H1 (cell line): ENCODE results near the gene SLC43A1. TPM values are rescaled to one million over a fixed set of nuclear protein-coding genes. Genes with fewer than 3 reads are reported as not detected.

ENCODE experiments used
- CHD2 ChIP-seq: IDR thresholded peaks from 2 replicates; pipeline ENCODE4 v1.6.1; 2012; ENCODE audit warnings: low read length, improper control_type of control experiment
- EGR1 ChIP-seq: IDR thresholded peaks from 2 replicates; pipeline ENCODE4 v1.6.1; 2011; ENCODE audit warnings: low read depth, low read length, borderline replicate concordance
- HDAC2 ChIP-seq, 2 experiments: fragments of 300-600 bp in 1 of 2; sonication (generic) in 1 of 2; IDR thresholded peaks; 2 replicates each; pipeline ENCODE4 v1.6.1; 2011 to 2012; ENCODE audit warnings: low read depth in 2 of 2, low read length in 2 of 2, mild to moderate bottlenecking in 2 of 2, moderate library complexity in 2 of 2, borderline replicate concordance in 1 of 2, inconsistent platforms in 1 of 2
- HDAC6 ChIP-seq: IDR thresholded peaks from one replicate; pipeline ENCODE4 v1.7.1; 2012; ENCODE audit warnings: low read depth, mild to moderate bottlenecking, inconsistent platforms, low read length, moderate library complexity
- NANOG ChIP-seq: IDR thresholded peaks from 2 replicates; pipeline ENCODE4 v1.6.1; 2011; ENCODE audit warnings: low read length, low read depth, mild to moderate bottlenecking, inconsistent platforms; ENCODE audit not compliant: insufficient read depth, poor library complexity, severe bottlenecking
- PHF8 ChIP-seq: fragments of 200-600 bp; sonication (generic); conservative IDR thresholded peaks from 2 replicates; pipeline ENCODE4 v1.7.1; 2012; ENCODE audit warnings: low read depth, mild to moderate bottlenecking, inconsistent platforms, low read length, moderate library complexity
- POLR2A ChIP-seq, 2 experiments: IDR thresholded peaks; 1 replicate in 1 of 2; 2 replicates in 1 of 2; pipeline ENCODE4 v1.6.1; 2011; ENCODE audit warnings: low read depth in 2 of 2, low read length in 2 of 2, mild to moderate bottlenecking in 2 of 2; ENCODE audit errors: control extremely low read depth in 1 of 2
- POLR2AphosphoS5 ChIP-seq: IDR thresholded peaks from 2 replicates; pipeline ENCODE4 v1.6.1; 2011; ENCODE audit warnings: low read depth, low read length
- RXRA ChIP-seq: IDR thresholded peaks from 2 replicates; pipeline ENCODE4 v1.6.1; 2011; ENCODE audit warnings: low read depth, mild to moderate bottlenecking, low read length, moderate library complexity; ENCODE audit not compliant: insufficient read depth
- SAP30 ChIP-seq: fragments of 300-600 bp; sonication (generic); IDR thresholded peaks from 2 replicates; pipeline ENCODE4 v1.7.1; 2012; ENCODE audit warnings: low read length, moderate library complexity, mild to moderate bottlenecking, inconsistent platforms; ENCODE audit not compliant: insufficient read depth, insufficient replicate concordance
- SIN3A ChIP-seq, 2 experiments: IDR thresholded peaks in 1 of 2; conservative IDR thresholded peaks in 1 of 2; 2 replicates each; pipeline ENCODE4 v1.6.1; 2011 to 2012; ENCODE audit warnings: low read length in 2 of 2, improper control_type of control experiment in 1 of 2, low read depth in 1 of 2, mild to moderate bottlenecking in 1 of 2
- SP2 ChIP-seq: IDR thresholded peaks from 2 replicates; pipeline ENCODE4 v1.6.1; 2012; ENCODE audit warnings: mild to moderate bottlenecking, low read length, inconsistent platforms
- SRF ChIP-seq: IDR thresholded peaks from 2 replicates; pipeline ENCODE4 v1.6.1; 2011; ENCODE audit warnings: mild to moderate bottlenecking, low read depth, low read length, moderate library complexity
- TAF1 ChIP-seq: IDR thresholded peaks from 2 replicates; pipeline ENCODE4 v1.6.1; 2011; ENCODE audit warnings: mild to moderate bottlenecking, low read depth, low read length
- TBP ChIP-seq: IDR thresholded peaks from 2 replicates; pipeline ENCODE4 v1.6.1; 2011; ENCODE audit warnings: low read depth, low read length, improper control_type of control experiment
- YY1 ChIP-seq: IDR thresholded peaks from 2 replicates; pipeline ENCODE4 v1.6.1; 2011; ENCODE audit warnings: low read depth, mild to moderate bottlenecking, low read length
- ZNF274 ChIP-seq: IDR thresholded peaks from 2 replicates; pipeline ENCODE4 v1.7.0; 2012; ENCODE audit warnings: low read length, borderline replicate concordance; ENCODE audit errors: extremely low read depth
- polyA plus RNA-seq, 7 experiments: library from polyadenylated mRNA; depleted of rRNA in 3 of 7; stranded (reverse) in 5 of 7; unstranded in 2 of 7; fragments of >200 nt in 5 of 7; fragments of 200-250 nt in 2 of 7; gene quantifications; 1 replicate in 5 of 7; 2 replicates in 1 of 7; 4 replicates in 1 of 7; pipeline versions ENCODE4 v1.2.1 to v1.2.3, GENCODE V29; 2011 to 2013; ENCODE audit warnings: missing spikeins in 2 of 7, mixed read lengths in 2 of 7
- total RNA-seq: library from RNA; stranded (reverse); fragmentation: NEBNext Ultra II Directional; extraction: Animal tissue kit (Norgen Biotek cat#: 25700); gene quantifications from 2 replicates; pipeline ENCODE4 v1.2.1, GENCODE V29; 2021
- TF ChIP-seq, protein P1 (sequence below): IDR thresholded peaks from 2 replicates; pipeline ENCODE4 v1.6.1; 2012; ENCODE audit warnings: inconsistent platforms

The SLC43A1 gene
- total and polyA plus RNA-seq, 2 of the 8 experiments (the other 6 are each of a cell fraction or from before 2014, with no cell fraction given) = 34.5 to 58.0 TPM

- TF ChIP-seq SAP30 (peak; percentile 5), POLR2AphosphoS5 (peak; percentile 43), CHD2 (no peak), SIN3A (conservative IDR thresholded peaks at IDR 0.05 in 1 of 2, IDR thresholded peaks at IDR 0.05 in 1 of 2; ENCODE audit: low read depth in 1 of 2, low read length in 2 of 2) (peak; percentile 80 to 95), HDAC2 (IDR thresholded peaks at IDR 0.05; ENCODE audit: borderline replicate concordance in 1 of 2, low read depth in 2 of 2, low read length in 2 of 2) (peak in 1 of 2 experiments; percentile 69; a peak in 1 of 4 replicates), SRF (no peak), TAF1 (peak; percentile 68; the same call in 1 of the 2 replicates), TBP (peak; percentile 66), POLR2A (IDR thresholded peaks at IDR 0.05; ENCODE audit: control extremely low read depth in 1 of 2, low read depth in 2 of 2, low read length in 2 of 2) (peak in 1 of 2 experiments; percentile 65; a peak in 1 of 3 replicates), ZNF274 (no peak), NANOG (no peak), PHF8 (peak; percentile 53), EGR1 (peak; percentile 98), RXRA (no peak), SP2 (peak; percentile 99), HDAC6 (no peak), YY1 (peak; percentile 7; the same call in 1 of the 2 replicates)
- TF ChIP-seq, protein P1, sequence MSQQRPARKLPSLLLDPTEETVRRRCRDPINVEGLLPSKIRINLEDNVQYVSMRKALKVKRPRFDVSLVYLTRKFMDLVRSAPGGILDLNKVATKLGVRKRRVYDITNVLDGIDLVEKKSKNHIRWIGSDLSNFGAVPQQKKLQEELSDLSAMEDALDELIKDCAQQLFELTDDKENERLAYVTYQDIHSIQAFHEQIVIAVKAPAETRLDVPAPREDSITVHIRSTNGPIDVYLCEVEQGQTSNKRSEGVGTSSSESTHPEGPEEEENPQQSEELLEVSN = peak; percentile 73
Measured at GRCh38 chr11:57530596-57531507, 15.3 kb upstream of the SLC43A1 start, which contains the start of gene TIMM10 (continued).
